ENCODE data around the gene PDSS1.
"Not testable (repeated sequence)": the region's sequence is repeated elsewhere in the genome, so short reads cannot be mapped to it uniquely, and the experiment has no call there.

The PDSS1 gene, protein sequence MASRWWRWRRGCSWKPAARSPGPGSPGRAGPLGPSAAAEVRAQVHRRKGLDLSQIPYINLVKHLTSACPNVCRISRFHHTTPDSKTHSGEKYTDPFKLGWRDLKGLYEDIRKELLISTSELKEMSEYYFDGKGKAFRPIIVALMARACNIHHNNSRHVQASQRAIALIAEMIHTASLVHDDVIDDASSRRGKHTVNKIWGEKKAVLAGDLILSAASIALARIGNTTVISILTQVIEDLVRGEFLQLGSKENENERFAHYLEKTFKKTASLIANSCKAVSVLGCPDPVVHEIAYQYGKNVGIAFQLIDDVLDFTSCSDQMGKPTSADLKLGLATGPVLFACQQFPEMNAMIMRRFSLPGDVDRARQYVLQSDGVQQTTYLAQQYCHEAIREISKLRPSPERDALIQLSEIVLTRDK

GRCh38 chr10:26697163-26697921, at the start of gene PDSS1:
Gene PDSS1, plus strand, starts transcription at chr10:26697701. Its CDS starts 11 bp downstream, at chr10:26697712.
- DNase-seq, result peak; percentile 65

GRCh38 chr10:26648245-26648636, 49.3 kb upstream of the PDSS1 start:
- DNase-seq, result not testable (repeated sequence)

DNA sequence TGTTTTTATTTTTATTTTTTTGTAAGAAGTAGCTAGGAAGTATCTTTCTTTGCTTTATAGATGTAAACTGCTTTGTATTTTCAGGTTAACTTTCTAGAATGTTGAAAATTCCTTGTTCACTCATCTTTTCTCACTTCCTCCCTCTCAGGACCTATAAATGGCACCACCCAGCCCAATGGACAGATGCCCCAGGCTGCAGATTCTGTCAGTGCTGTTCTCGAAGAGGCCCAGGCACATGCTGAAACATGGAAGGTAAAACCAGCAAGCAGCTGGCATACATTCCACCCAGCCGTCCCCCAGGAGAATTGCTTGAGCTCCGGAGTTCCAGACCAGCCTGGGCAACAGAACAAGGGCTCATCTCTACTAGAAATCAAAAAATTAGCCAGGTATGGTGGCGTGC, 47.1 kb upstream of the PDSS1 start:
- DNase-seq, result peak; percentile 30

DNA sequence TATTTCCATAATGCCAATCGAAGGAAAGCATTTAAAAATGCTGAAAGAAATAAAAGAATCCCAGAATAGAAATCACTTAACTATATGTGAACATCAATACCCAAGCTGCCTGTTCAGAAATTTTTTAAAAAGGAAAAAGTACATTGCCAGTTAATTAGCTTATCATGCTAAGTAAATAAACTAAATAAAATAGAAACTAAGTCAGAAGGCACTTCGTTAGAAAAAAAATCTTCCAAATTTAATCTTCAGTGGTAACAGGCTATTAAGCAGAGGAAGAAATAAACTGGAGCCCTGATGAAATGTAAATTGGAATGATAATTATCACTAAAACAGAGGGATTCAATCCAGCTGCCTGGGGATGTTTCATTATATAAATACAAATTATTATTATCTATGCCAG, 46.0 kb upstream of the PDSS1 start:
- not testable (repeated sequence) for DNase-seq

GRCh38 chr10:26653004-26653403, 44.5 kb upstream of the PDSS1 start:
- no peak for DNase-seq

GRCh38 chr10:26655746-26656145, 41.8 kb upstream of the PDSS1 start:
- DNase-seq, result no peak

GRCh38 chr10:26662864-26663263, 34.6 kb upstream of the PDSS1 start:
- no peak for DNase-seq

- no peak for DNase-seq
These were observed 32.1 kb upstream of the PDSS1 start for GRCh38 chr10:26665080-26666048.

GRCh38 chr10:26675873-26676257, 21.6 kb upstream of the PDSS1 start:
- no peak for DNase-seq

- DNase-seq, result no peak
These were observed 17.9 kb upstream of the PDSS1 start for GRCh38 chr10:26679588-26679987.

DNA sequence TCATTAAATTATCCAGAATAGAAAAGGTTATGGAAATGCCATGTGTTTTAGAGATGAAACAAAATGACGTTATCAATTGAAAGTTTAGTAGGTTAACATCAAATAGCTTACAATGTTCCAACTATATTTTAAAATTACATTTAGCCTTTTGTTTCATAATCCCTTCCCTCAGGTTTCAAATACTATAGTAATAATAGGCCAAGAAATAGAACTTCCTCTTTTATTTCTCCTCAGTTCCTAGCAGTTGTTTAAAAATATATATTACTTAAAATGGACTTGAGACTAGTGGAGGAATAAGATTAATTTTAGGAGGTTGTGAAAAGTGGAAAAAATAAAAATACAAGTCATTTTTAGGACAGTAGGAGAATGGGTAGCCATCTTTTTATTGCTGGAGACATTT, 16.4 kb upstream of the PDSS1 start:
- DNase-seq, result peak; percentile 41

- DNase-seq, result peak; percentile 10
These were observed 15.5 kb upstream of the PDSS1 start for GRCh38 chr10:26681971-26682370.

DNA sequence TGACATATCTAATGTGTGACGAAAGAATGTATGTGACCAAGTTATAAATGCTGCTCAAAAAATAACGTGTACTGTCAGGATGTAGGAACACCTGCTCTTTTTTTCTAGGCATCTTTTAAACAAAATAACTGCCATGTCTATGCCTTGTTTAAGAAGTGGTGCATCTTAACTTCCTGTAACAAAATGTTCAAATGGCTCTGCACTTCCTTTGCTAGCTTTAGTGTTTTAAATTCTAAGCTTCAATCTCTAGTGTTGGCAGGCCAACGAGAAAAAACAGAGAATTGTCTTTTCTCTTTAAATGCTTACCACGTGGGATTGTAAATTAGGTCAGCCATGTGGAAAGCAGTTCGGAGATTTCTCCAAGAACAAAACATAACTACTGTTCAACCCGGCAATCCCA, 14.6 kb upstream of the PDSS1 start:
- no peak for DNase-seq

- DNase-seq, result peak; percentile 33
These were observed 12.7 kb upstream of the PDSS1 start for GRCh38 chr10:26684667-26685264.

GRCh38 chr10:26685441-26685840, 12.1 kb upstream of the PDSS1 start:
- no peak for DNase-seq

- no peak for DNase-seq
These were observed 8.1 kb upstream of the PDSS1 start for GRCh38 chr10:26689399-26689798.

GRCh38 chr10:26690731-26691475, 6.6 kb upstream of the PDSS1 start:
- no peak for DNase-seq

- not testable (repeated sequence) for DNase-seq
These were observed 3.0 kb upstream of the PDSS1 start for GRCh38 chr10:26694536-26694935.

DNA sequence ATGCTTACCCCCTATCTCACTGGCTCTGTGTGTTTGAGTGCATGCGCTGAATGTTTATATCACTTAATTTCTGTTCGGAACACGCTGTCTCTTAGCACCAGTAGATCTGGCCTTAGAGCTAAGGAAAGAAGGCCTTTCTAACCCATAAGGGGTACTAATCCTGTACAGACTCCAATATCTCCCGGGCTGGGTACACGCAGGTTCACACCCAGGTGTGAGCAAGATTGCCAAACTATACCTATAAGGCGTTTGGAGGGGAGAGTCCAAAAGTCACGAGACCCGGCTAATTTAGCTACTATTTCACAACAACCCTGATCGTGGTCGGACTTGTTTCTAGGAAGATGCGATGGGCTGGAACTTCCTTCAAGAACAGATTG, 727 bp upstream of the PDSS1 start:
- DNase-seq, result peak; percentile 94

DNA sequence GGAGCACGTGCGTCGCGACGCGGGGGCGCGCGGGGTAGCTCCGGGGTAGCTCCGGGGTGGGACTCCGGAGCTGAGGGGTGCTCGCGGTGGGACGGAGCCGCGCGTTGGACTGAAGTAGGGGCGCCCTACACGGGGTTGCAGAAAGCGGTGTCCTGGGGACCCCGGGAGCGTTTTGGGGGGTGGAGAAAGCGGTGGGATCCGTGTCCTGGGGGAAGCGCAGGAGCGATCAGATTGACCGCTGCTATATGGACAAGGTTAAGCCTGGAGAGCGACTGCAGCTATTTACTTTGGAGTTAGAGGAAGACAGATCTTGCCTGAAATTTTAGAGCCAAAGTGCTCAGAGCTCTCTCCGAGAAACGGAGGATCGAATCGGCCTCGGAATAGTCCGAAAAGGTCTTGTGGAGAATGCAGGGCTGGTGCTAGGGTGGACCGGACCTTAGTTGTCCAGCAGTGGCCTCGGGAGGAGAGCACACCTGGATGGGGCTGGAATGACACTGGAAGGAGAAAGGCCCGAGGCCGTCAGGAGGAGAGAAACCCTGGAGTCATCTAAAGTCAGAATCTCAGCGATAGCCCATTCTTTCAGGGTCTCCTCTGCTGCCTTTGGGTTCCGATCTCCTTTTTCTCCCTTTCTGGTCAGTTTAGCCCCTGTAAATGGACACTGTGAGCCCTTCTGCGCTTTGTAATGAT, 564 bp downstream of the PDSS1 start:
- DNase-seq, result no peak

DNA sequence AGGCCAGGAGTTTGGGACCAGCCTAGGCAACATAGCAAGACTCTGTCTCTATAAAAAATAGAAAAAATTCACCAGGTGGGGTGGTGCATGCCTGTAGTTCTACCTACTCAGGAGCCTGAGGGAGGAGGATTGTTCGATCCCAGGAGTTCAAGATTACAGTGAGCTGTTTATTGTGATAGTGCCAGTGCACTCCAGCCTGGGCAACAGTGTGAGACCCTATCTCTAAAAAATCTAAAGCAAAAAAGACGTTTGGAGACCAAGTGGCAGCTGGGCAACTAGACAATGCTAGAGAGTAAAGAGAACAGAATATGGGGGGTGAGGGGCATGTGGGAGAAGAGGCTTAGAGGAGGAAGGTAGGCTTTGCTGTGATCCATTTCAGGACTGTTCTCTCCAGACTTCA, 1.4 kb downstream of the PDSS1 start:
- DNase-seq, result no peak
